GM18505 (cell line): ENCODE measurements around the gene GALNT6.
A peak's percentile ranks its signal among the peaks of the same experiment; 100 is the strongest.

Experiments used
- ATAC-seq: cut with Tn5 transposase; IDR thresholded peaks from one replicate; pipeline ENCODE4 v1.9.1; 2021; ENCODE audit not compliant: unreplicated experiment
- POLR2A ChIP-seq: IDR thresholded peaks from 4 replicates; pipeline ENCODE4 v1.6.1; 2011; ENCODE audit warnings: borderline replicate concordance; ENCODE audit not compliant: insufficient read depth, insufficient read length; ENCODE audit errors: extremely low read depth

GALNT6 gene

DNA sequence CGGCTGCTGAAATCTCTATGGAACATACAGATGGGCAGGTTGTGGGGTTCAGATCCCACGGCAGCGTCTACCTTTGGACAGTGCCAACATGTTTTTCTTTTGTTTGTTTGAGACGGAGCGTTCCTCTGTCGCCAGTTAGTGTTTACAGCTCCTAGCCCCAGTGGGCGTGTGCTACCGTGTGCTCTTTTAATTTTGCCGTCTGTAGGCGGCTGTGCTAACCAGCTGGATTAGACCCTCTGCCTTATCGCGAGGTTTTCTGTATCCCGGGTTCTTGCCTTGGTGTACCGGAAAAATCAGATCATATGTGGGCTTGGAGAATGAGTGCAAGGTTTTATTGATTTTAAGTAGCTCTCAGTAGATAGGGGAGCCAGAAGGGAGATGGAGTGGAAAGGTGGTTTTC, 9.8 kb upstream of the GALNT6 start:
- ATAC-seq = no peak
- no peak for TF ChIP-seq POLR2A

- TF ChIP-seq POLR2A = no peak
These were observed 8.7 kb upstream of the GALNT6 start for GRCh38 chr12:51399891-51400290.

GRCh38 chr12:51397670-51398069, 6.5 kb upstream of the GALNT6 start:
- ATAC-seq = no peak
- TF ChIP-seq POLR2A = no peak

More at GRCh38 chr12:51399891-51400290, 8.7 kb upstream of the GALNT6 start:
- ATAC-seq = no peak

DNA sequence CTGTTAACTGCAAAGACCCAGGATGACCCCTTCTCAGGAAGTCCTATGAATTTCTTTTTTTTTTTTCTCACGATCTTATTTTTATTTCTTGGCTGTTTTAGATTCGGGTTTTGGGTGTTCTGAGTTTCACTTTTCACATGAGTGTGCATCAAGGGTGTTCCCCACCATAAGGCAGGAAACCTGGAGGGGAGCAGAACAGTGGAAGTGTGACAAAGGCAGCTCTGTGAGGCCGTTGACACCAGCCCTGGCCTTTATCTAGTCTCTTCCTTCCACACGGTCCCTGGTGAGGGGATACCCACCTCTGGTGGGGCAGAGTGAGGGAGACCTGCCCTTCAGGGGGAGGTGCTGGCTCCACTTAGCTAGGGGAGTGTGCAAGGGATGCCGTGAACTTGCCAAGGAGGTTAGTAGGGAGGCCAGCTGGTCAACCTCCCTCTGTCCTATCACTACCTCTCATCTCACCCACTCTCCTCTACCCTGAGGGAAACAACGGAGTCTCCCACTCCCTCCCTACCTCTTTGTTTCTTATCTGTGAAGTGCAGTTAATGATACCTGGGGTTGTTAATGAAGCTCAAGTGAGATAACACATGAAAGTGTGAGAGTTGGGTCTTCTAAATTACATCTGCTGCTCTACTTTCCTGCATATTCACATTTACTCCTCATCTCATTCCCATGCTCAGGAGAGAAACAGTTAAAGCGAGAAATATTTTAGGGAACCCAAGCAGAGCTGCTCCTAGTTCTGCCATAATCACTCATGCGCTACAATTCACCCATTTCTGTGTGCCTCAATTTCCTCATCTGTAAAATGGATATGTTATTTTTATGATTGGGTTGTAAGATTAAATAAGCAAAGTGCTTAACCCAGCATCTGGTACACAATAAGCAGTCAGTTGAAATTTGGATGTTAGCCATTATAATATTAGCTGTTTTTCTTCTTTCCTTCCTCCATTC, 4.4 kb upstream of the GALNT6 start:
- peak; percentile 27 for TF ChIP-seq POLR2A
- no peak for ATAC-seq

DNA sequence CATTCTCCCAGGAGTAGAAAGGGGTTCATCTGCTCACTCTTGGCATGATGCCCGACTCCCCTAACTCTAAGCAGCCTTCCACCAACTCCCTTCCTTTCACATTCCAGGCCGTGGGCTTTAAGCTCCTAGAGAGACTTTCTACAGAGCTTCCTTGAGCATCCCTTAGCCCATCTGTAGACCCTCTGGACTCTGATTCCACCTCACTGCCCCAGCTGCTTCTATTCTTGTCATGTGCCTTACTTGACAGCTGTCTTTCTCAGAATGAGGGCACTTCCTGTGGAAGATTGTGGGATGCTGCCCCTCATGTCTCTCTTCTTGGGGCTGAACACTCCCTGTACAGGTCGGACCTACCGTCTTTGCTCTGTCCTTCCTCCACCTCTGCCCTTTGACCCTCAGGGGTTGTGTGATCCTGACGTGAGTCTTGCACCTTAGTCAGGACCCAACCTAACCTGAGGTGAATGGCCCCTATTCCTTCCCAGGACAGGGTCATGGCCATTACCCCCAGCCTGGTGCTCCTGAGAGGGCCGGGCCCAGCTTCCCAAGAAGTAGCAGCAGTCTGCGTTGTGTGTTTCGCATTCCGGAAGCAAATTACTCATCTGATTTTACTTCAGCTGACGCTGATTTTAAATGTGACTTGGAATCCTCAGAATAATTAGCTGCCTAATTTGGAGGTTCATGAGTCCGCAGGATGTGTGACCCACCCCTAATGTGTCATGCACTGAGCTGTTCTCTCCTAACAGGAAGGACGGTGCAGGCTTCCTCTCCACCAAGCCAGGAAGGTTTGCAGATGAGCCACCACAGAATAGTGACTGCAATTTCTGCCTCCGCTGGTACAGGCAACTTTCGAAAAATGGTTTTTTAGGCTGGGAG, 2.7 kb upstream of the GALNT6 start:
- TF ChIP-seq POLR2A = no peak
- no peak for ATAC-seq

DNA sequence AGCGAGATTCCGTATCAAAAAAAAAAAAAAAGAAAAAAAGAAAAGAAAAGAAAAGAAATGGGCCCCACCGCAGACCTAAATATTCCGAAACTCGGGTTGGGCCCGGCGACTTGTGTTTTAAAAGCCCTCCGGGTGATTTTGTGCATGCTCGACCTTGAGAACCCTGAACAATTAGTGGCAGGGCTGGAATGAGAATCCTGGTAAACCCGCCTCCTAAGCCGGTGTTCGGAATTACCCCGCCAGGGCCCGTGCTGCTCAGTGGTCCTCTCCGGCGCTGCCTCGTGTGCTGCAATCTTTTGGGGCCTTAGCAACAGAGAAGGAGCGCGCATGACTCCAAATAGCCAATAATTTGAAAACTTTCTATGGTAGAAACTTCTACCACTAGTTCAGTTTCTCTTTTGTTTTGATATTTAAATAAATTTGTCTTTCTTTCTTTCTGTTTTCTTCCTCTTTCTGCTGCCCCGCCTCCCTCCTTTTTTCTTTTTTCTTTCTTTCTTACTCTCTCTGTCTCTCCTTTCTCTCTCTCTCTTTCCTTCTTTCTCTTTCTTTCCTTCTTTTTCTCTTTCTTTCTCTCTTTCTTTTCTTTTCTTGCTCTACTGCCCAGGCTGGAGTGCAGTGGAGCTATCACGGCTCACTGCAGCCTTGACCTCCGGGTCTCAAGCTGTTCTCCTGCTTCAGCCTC, 1.5 kb upstream of the GALNT6 start:
- TF ChIP-seq POLR2A = peak; percentile 49
- no peak for ATAC-seq

DNA sequence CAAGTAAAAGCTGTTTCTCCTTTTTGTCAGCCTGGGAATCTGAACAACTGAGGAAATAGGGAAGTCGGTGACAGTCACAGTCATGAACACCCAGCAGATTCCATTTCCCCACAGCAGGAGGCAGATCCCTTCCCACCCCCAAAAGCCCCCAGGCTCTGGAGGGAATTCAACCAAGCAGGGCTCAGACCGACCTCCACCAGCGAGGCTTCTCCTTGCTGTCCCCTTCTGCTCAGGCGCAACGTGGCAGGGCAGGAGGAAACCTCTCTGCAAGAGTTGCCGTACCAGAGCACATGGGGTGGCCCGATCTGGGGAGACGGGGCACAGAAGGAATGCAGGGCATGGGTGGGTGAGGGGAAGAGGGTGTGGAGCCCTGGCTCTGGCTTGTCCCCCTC, 319 bp downstream of the GALNT6 start:
- ATAC-seq = peak; percentile 9
- no peak for TF ChIP-seq POLR2A

DNA sequence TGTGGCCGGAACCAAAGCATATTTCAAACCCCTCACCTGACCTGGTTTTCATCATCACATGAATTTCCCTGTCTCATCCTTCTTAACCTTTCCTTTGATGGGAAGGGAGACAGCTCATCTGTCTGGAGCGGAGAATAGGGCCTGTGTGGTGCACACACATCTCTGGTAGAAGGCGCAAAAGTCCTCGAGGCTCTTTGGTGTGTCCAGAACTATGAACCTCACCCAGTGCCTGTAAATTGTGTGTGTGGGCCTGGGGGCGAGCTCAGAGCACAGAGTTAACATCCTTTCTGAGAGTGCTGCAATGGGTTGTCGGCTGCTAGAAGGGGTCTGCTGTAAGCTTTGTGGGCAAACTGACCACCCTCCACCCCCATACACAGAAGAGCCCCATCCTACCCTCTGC, 749 bp downstream of the GALNT6 start:
- no peak for TF ChIP-seq POLR2A
- ATAC-seq = no peak

GRCh38 chr12:51389302-51389999, 1.8 kb downstream of the GALNT6 start:
- no peak for ATAC-seq
- no peak for TF ChIP-seq POLR2A

DNA sequence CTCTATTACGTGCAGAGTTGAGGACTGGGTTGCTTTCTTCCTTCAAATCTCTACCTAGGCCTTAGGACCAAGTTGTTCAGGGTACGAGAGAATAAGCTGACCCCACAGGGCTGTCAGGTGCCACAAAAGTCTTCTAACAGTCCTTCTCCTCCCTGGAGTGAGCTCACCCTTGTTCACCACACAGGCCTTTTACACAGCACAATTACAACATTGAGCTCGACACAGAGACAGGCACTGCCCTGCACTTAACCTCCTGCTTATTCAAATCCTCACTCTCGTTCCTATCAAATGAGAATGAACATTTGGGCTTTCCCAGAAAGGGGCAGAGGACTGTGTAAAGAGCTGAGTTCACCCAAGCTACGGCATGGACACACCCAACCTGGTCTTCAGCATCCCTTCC, 2.4 kb downstream of the GALNT6 start:
- TF ChIP-seq POLR2A = no peak

DNA sequence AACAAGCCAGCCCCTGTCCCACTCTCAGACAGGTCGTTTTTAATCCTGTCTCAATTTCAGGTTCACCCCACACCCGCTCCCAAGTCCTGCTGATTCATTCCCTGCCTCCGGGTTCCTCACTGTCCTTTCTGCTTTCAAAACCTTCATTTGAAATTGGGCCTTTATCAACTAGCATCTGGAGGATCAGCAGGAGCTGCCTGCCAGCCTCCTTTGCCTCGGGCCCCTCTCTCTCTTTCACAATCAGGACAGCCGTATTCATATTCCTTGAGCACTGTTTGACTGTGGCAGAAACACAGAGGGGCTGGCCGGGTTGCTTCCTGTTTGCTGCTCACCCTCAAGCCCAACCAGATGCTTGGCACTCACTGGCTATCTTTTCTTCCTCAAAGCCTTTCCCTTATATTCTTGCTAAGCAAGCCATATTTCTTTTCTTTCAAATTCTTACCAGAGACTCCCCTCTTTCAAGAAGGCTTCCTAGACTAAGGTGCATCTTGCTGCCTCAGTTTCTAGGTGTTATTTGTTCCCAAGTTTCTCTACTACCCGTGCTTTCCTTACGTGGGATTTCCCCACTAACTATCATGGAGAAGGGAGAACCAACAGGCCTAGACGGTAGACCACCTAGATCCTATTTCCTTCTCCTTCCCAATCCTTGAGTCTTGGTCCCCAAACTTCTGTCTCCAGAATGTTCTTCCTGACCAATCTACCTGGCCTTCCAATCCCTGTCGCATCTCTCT, 3.0 kb downstream of the GALNT6 start:
- TF ChIP-seq POLR2A = no peak
- ATAC-seq = no peak

More for the DNA sequence above, 2.4 kb downstream of the GALNT6 start:
- no peak for ATAC-seq

DNA sequence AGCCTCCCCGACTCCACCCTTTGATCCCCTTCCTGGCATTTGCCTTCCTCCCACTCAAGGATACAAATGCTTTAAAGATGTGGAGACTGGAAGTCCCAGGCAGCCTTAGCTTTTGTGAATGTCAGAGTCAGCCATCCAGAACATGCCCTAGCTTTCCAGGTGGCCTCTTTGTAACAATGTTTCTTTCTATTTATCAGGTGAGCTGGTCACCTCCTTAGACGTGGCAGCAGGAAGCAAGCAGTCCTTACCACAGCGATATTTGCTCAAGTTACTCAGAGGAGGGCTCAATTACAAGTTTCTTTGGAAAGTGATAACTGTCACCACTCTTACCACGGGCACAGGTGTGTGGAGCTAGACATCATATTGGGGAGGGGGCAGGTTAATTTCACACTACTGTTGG, 4.9 kb downstream of the GALNT6 start:
- TF ChIP-seq POLR2A = no peak
- ATAC-seq = no peak
